ENCODE results near the gene CHST15.

GRCh38 chr10:124127563-124127962, 34.2 kb upstream of the CHST15 start:
- TF ChIP-seq POLR2A (IDR thresholded peaks at IDR 0.05), result no peak
- no peak for TF ChIP-seq CTCF (IDR thresholded peaks at IDR 0.05)
